OCI-LY1 (cell line): Measurements from ENCODE around the gene AHI1.

Source experiments
- H2AFZ ChIP-seq: fragments of 200-600 bp; sonication (generic), shearing (Covaris generic); 2 replicates; pipeline ENCODE4 v1.6.0; 2014; ENCODE audit warnings: antibody characterized with exemption, mild to moderate bottlenecking, low read length
- H3F3A ChIP-seq: fragments of 200-600 bp; sonication (generic), shearing (Covaris generic); 2 replicates; pipeline ENCODE4 v1.6.0; 2014; ENCODE audit warnings: mild to moderate bottlenecking, antibody characterized with exemption, low read length, moderate library complexity; ENCODE audit not compliant: insufficient read depth
- H3K27ac ChIP-seq: fragments of 200-600 bp; sonication (generic); 2 replicates; pipeline ENCODE4 v1.5.1; 2014; ENCODE audit warnings: low read length, mixed run types, mild to moderate bottlenecking, low read depth; ENCODE audit not compliant: poor library complexity, severe bottlenecking
- H3K27me3 ChIP-seq: fragments of 200-600 bp; sonication (generic); 2 replicates; pipeline ENCODE4 v1.6.0; 2014; ENCODE audit warnings: antibody characterized with exemption, mild to moderate bottlenecking, low read length, moderate library complexity; ENCODE audit not compliant: insufficient read depth
- H3K36me3 ChIP-seq: fragments of 200-600 bp; sonication (generic); 2 replicates; pipeline ENCODE4 v1.6.1; 2014; ENCODE audit warnings: mild to moderate bottlenecking, antibody characterized with exemption, low read length, moderate library complexity, mixed read lengths; ENCODE audit not compliant: insufficient read depth
- H3K4me1 ChIP-seq: fragments of 200-600 bp; sonication (generic); 2 replicates; pipeline ENCODE4 v1.5.1; 2014; ENCODE audit warnings: mild to moderate bottlenecking, low read length, moderate library complexity; ENCODE audit not compliant: insufficient read depth, severe bottlenecking
- H3K4me2 ChIP-seq: fragments of 200-600 bp; sonication (generic), shearing (Covaris generic); 2 replicates; pipeline ENCODE4 v1.6.1; 2014; ENCODE audit warnings: low read length
- H3K4me3 ChIP-seq: fragments of 200-600 bp; sonication (generic); 2 replicates; pipeline ENCODE4 v1.5.1; 2014; ENCODE audit warnings: low read length, low read depth, mild to moderate bottlenecking, mixed read lengths; ENCODE audit not compliant: poor library complexity, severe bottlenecking
- H3K79me2 ChIP-seq: fragments of 200-600 bp; shearing (Covaris generic); 2 replicates; pipeline ENCODE4 v1.6.1; 2016; ENCODE audit warnings: mixed run types, low read length, mixed read lengths; ENCODE audit not compliant: insufficient read depth
- H3K9ac ChIP-seq: fragments of 200-600 bp; sonication (generic), shearing (Covaris generic); 2 replicates; pipeline ENCODE4 v1.6.1; 2014; ENCODE audit warnings: mild to moderate bottlenecking, low read length, mixed read lengths
- H3K9me2 ChIP-seq: fragments of 200-600 bp; sonication (generic), shearing (Covaris generic); 2 replicates; pipeline ENCODE4 v1.6.1; 2014; ENCODE audit warnings: low read depth, mild to moderate bottlenecking, low read length, mixed read lengths
- H3K9me3 ChIP-seq: fragments of 200-600 bp; shearing (Covaris generic); 2 replicates; pipeline ENCODE4 v1.6.1; 2014; ENCODE audit warnings: low read length, mixed read lengths
- H4K20me1 ChIP-seq: fragments of 200-600 bp; sonication (generic), shearing (Covaris generic); 2 replicates; pipeline ENCODE4 v1.6.0; 2016; ENCODE audit warnings: mild to moderate bottlenecking, low read length; ENCODE audit not compliant: insufficient read depth
- EZH2 ChIP-seq: fragments of 200-600 bp; sonication (generic), shearing (Covaris generic); IDR thresholded peaks from 2 replicates; pipeline ENCODE4 v1.8.0; 2017; ENCODE audit warnings: borderline replicate concordance, mixed run types, mild to moderate bottlenecking, antibody characterized with exemption, low read length, moderate library complexity, mixed read lengths
- TF ChIP-seq, protein P1 (sequence below): fragments of 200-600 bp; sonication (generic), shearing (Covaris generic); IDR thresholded peaks from 2 replicates; pipeline ENCODE4 v1.5.1; 2017; ENCODE audit warnings: mild to moderate bottlenecking, antibody characterized with exemption, low read length, moderate library complexity, mixed read lengths

Gene AHI1

DNA sequence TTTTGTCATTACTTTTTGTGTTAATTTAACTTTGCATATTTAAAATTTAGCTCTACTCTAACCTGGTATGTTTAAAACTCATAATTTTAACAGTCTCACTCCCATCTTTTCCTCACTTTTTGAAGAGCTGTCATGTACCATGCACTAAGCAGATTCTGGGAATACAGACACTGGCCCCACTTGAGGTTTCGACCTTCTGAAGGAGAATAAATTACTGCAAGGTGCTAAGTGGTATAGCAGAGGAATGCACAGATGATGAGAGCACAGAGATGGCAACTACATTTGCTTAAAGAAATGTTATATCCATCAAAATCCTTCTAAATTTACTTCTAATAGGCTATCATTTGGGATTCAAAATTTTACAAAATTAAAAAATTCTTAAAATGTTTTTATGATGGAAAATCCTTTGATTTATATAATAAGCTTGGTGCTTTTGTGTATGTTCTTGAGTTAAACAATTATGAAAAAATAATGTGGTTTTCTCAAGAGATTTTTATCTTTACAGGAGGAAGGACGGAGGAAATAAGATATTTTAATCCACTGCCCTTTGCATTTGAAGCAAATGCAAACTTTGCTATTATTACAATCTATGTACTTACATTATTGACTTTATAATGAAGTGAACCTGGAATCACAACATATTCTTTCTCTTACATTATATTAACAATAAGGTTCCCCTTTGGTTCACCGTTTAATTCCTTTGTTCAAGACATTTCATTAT lies 79.3 kb downstream of the AHI1 start:
- TF ChIP-seq, protein P1, sequence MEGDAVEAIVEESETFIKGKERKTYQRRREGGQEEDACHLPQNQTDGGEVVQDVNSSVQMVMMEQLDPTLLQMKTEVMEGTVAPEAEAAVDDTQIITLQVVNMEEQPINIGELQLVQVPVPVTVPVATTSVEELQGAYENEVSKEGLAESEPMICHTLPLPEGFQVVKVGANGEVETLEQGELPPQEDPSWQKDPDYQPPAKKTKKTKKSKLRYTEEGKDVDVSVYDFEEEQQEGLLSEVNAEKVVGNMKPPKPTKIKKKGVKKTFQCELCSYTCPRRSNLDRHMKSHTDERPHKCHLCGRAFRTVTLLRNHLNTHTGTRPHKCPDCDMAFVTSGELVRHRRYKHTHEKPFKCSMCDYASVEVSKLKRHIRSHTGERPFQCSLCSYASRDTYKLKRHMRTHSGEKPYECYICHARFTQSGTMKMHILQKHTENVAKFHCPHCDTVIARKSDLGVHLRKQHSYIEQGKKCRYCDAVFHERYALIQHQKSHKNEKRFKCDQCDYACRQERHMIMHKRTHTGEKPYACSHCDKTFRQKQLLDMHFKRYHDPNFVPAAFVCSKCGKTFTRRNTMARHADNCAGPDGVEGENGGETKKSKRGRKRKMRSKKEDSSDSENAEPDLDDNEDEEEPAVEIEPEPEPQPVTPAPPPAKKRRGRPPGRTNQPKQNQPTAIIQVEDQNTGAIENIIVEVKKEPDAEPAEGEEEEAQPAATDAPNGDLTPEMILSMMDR: no peak
- no peak for TF ChIP-seq EZH2
- Histone ChIP-seq H3K27me3 (no peaks in the 10 kb centered on the region), H3F3A (no peaks in the 10 kb centered on the region), H3K9ac (no peak overlapping the region), H3K9me2 (no peaks in the 10 kb centered on the region), H3K4me2 (no peak overlapping the region), H3K27ac (no peak overlapping the region), H3K79me2 (no peaks in the 10 kb centered on the region), H3K4me1 (no peaks in the 10 kb centered on the region), H3K9me3 (no peaks in the 10 kb centered on the region), H3K4me3 (no peak overlapping the region), H2AFZ (no peak overlapping the region), H3K36me3 (no peaks in the 10 kb centered on the region), H4K20me1 (no peaks in the 10 kb centered on the region)

DNA sequence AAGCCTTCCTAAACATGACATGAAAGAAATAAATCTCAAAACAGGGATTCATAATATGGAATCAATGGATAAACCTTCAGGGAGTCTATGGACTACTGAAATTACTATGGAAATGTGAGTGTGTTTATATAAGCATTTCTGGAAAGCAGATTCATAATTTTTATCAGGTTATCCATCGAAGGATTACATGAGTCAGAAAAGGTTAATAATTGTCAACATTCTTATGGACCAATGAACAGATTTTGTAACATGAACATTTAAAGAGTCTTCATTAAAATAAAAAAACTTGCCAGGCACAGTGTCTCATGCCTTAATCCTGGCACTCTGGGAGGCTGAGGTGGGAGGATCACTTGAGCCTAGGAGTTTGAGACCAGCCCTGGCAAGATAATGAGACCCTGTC lies 84.8 kb downstream of the AHI1 start:
- TF ChIP-seq EZH2: no peak
- TF ChIP-seq, protein P1: no peak
- no peak overlapping the region for H2AFZ ChIP-seq
- H3K9me2 ChIP-seq: no peaks in the 10 kb centered on the region
- H3K36me3 ChIP-seq: no peaks in the 10 kb centered on the region
- H3K4me1 ChIP-seq: no peaks in the 10 kb centered on the region
- 0 out of 2 replicates have a peak, but pooled peaks cover 4% of the 10 kb centered on the region for H3F3A ChIP-seq
- no peak overlapping the region for H3K9ac ChIP-seq
- no peaks in the 10 kb centered on the region for H3K9me3 ChIP-seq
- no peaks in the 10 kb centered on the region for H4K20me1 ChIP-seq
- H3K4me3 ChIP-seq: no peak overlapping the region
- no peak overlapping the region for H3K4me2 ChIP-seq
- no peaks in the 10 kb centered on the region for H3K27me3 ChIP-seq
- H3K27ac ChIP-seq: no peak overlapping the region
- H3K79me2 ChIP-seq: no peaks in the 10 kb centered on the region

DNA sequence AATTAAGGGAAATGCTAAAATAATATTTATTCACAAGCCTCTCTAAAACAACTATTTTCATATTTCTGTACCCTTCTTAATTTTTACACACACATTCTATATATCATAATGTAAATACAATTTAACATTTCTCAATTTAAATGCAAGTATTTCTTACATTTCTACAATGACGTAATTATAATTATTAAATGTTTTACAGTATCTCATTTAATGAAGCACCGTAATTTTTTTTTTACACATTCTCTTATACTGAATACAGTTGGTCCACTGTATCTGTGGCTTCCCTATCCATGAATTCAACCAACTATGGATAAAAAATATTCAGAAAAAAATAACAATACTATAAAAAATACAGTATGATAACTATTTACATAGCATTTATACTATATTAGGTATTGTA lies 85.7 kb downstream of the AHI1 start:
- Histone ChIP-seq H3K4me2 (no peak overlapping the region), H3K9ac (no peak overlapping the region), H3K4me1 (no peaks in the 10 kb centered on the region), H3K79me2 (no peaks in the 10 kb centered on the region), H4K20me1 (no peaks in the 10 kb centered on the region), H3K9me2 (no peaks in the 10 kb centered on the region), H3K27me3 (no peaks in the 10 kb centered on the region), H3F3A (0 out of 2 replicates have a peak, but pooled peaks cover 4% of the 10 kb centered on the region), H3K9me3 (no peaks in the 10 kb centered on the region), H3K27ac (no peak overlapping the region), H2AFZ (no peak overlapping the region), H3K4me3 (no peak overlapping the region), H3K36me3 (no peaks in the 10 kb centered on the region)
- TF ChIP-seq, protein P1: no peak
- no peak for TF ChIP-seq EZH2
